Esophagus squamous epithelium (tissue), 5 donors: ENCODE results near the gene OSBPL9. TPM values are rescaled to one million over a fixed set of nuclear protein-coding genes. Genes with fewer than 3 reads are reported as not detected.

Source experiments
- DNase-seq: peaks from one replicate; lab custom pipeline; 2025; lab: John Stamatoyannopoulos, UW
- H3K27ac ChIP-seq, 4 donors: fragments of 200-600 bp; sonication (generic); one replicate each; pipeline ENCODE4 v1.5.1; 2016 to 2019; ENCODE audit warnings: mild to moderate bottlenecking in 1 of 4
- H3K27me3 ChIP-seq, 4 donors: fragments of 200-600 bp; sonication (generic); 1 replicate in 3 of 4; 2 replicates in 1 of 4; pipeline versions ENCODE4 v1.5.1 to v1.6.0; 2017 to 2021; ENCODE audit warnings: antibody characterized with exemption in 1 of 4
- H3K36me3 ChIP-seq, 3 donors: fragments of 200-600 bp; sonication (generic); one replicate each; pipeline ENCODE4 v1.5.1; 2016 to 2019
- H3K4me1 ChIP-seq, 3 donors: fragments of 200-600 bp; sonication (generic); one replicate each; pipeline ENCODE4 v1.5.1; 2017 to 2019
- H3K4me3 ChIP-seq, 4 donors: fragments of 200-600 bp; sonication (generic); 1 replicate in 3 of 4; 2 replicates in 1 of 4; pipeline ENCODE4 v1.5.1; 2016 to 2019; ENCODE audit warnings: mild to moderate bottlenecking in 2 of 4, moderate library complexity in 1 of 4
- H3K9me3 ChIP-seq, 3 donors: fragments of 200-600 bp; sonication (generic); one replicate each; pipeline ENCODE4 v1.5.1; 2016 to 2019
- CTCF ChIP-seq, 6 experiments: fragments of 450-650 bp in 4 of 6; fragments of 200-600 bp in 2 of 6; sonication (generic) in 2 of 6; IDR thresholded peaks; one replicate each; pipeline ENCODE4 v1.5.1; 2016 to 2019; ENCODE audit warnings: antibody characterized with exemption in 6 of 6, mild to moderate bottlenecking in 4 of 6, moderate library complexity in 4 of 6
- POLR2A ChIP-seq, 4 donors: fragments of 450-650 bp; IDR thresholded peaks; one replicate each; pipeline ENCODE4 v1.6.1; 2017; ENCODE audit warnings: antibody characterized with exemption in 4 of 4, mild to moderate bottlenecking in 4 of 4, moderate library complexity in 3 of 4
- WGBS, 2 donors: methylation state at CpG; one replicate each; pipeline ENCODE4 v1.1.5; 2018; 5-methylcytosine and 5-hydroxymethylcytosine counted together
- intact Hi-C: fragments of 100-400 bp; cut with DNase I; formaldehyde crosslinking; loops from one replicate; pipeline ENCODE4 v1.15.0; 2022
- total RNA-seq, 4 donors: library from RNA; depleted of rRNA; stranded (reverse); fragments of >200 nt; gene quantifications; one replicate each; pipeline ENCODE4 v1.1.0, GENCODE V29; 2016
- donor health status: DM: yes; HTN: yes; CAD: no.

Gene OSBPL9
- total RNA-seq, 4 donors from 2014 or later: 13.9 to 71.9 (median 37.4) TPM

DNA sequence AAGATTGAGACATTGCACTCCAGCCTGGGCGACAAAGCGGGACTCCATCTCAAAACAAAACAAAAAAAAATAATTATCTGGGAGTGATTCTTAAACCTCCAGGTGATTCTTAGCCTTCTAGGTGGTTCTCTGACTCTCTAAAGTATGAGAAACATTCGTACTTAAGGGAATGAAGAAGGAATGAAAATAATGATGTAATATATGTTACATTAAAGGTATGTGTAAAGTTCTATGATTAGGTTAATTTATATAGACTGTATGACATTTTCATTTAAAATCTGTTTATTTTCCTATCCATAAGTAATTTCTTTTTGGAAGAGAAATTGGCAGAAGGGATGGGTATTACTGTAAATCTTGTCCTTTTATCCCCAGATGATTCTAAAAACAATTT lies 34.7 kb downstream of the OSBPL9 start:
- Histone ChIP-seq H3K4me1 (peaks cover 0 to 60% (median 16%) of the 10 kb centered on the region in 3 donors), H3K9me3 (no peaks in the 10 kb centered on the region), H3K27me3 (no peaks in the 10 kb centered on the region), H3K4me3 (no peak overlapping the region), H3K36me3 (peaks cover 0 to 14% (median 0%) of the 10 kb centered on the region in 3 donors), H3K27ac (no peak overlapping the region)
- TF ChIP-seq POLR2A (IDR thresholded peaks at IDR 0.05) (no peak), CTCF (IDR thresholded peaks at IDR 0.05) (no peak)
- intact Hi-C loops: no loop called here
- 88 to 96% methylated on average over 3 of the region's 3 CpGs for WGBS, 2 donors
- DNase-seq: no peak

DNA sequence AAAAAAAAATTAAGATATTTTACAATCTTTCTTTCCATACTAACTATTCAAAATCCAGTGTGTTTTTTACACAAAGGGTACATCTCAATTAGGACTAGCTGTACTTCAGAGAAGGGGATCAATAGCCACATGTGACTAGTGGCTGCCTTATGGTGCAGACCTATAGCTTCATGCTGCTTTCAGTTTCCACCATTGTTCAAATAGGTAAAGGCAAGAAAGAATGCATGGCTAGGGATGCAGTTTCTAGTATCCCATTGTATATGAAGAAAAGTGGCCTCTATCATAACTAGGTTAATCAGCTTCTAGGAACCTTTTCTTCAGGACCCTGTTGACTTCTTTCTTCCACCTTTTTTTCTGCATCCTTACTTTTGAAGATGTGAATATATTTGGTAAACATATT lies 35.7 kb downstream of the OSBPL9 start:
- Histone ChIP-seq H3K27me3 (no peaks in the 10 kb centered on the region), H3K36me3 (peaks cover 0 to 14% (median 0%) of the 10 kb centered on the region in 3 donors), H3K9me3 (no peaks in the 10 kb centered on the region), H3K27ac (peak overlapping the region in 2 of 4 donors; percentile 9 to 23), H3K4me3 (no peak overlapping the region), H3K4me1 (peaks cover 0 to 60% (median 16%) of the 10 kb centered on the region in 3 donors)
- intact Hi-C loops: no loop called here
- DNase-seq: no peak
- TF ChIP-seq POLR2A (IDR thresholded peaks at IDR 0.05) (no peak), CTCF (IDR thresholded peaks at IDR 0.05) (no peak)

GRCh38 chr1:51653127-51653526 lies 36.2 kb downstream of the OSBPL9 start:
- Histone ChIP-seq H3K27me3 (no peaks in the 10 kb centered on the region), H3K4me1 (peaks cover 0 to 55% (median 15%) of the 10 kb centered on the region in 3 donors), H3K27ac (peak overlapping the region in 2 of 4 donors; percentile 9 to 23), H3K9me3 (no peaks in the 10 kb centered on the region), H3K36me3 (peaks cover 0 to 14% (median 0%) of the 10 kb centered on the region in 3 donors), H3K4me3 (no peak overlapping the region)
- intact Hi-C loops: no loop called here
- TF ChIP-seq POLR2A (IDR thresholded peaks at IDR 0.05) (no peak), CTCF (IDR thresholded peaks at IDR 0.05) (no peak)
- no peak for DNase-seq

- intact Hi-C loops: no loop called here
- no peaks in the 10 kb centered on the region for H3K9me3 ChIP-seq
- peaks cover 0 to 46% (median 10%) of the 10 kb centered on the region in 3 donors for H3K4me1 ChIP-seq
- H3K27me3 ChIP-seq: no peaks in the 10 kb centered on the region
- no peak for TF ChIP-seq CTCF (IDR thresholded peaks at IDR 0.05)
- no peak for TF ChIP-seq POLR2A (IDR thresholded peaks at IDR 0.05)
- H3K4me3 ChIP-seq: no peak overlapping the region
- peak overlapping the region in 1 of 4 donors; percentile 23 for H3K27ac ChIP-seq
- DNase-seq: no peak
- 45 to 67% methylated on average over 1 of the region's 1 CpG for WGBS, 2 donors
- H3K36me3 ChIP-seq: peaks cover 0 to 14% (median 0%) of the 10 kb centered on the region in 3 donors
Measured at GRCh38 chr1:51654000-51654399, 37.1 kb downstream of the OSBPL9 start.

GRCh38 chr1:51656374-51656773 lies 39.5 kb downstream of the OSBPL9 start:
- no peaks in the 10 kb centered on the region for H3K27me3 ChIP-seq
- H3K27ac ChIP-seq: no peak overlapping the region
- DNase-seq: no peak
- H3K9me3 ChIP-seq: no peaks in the 10 kb centered on the region
- TF ChIP-seq POLR2A (IDR thresholded peaks at IDR 0.05): no peak
- no peak for TF ChIP-seq CTCF (IDR thresholded peaks at IDR 0.05)
- intact Hi-C loops: no loop called here
- H3K4me1 ChIP-seq: peaks cover 7 to 34% (median 10%) of the 10 kb centered on the region in 3 donors
- peaks cover 0 to 14% (median 0%) of the 10 kb centered on the region in 3 donors for H3K36me3 ChIP-seq
- 91 to 99% methylated on average over 4 of the region's 4 CpGs for WGBS, 2 donors
- H3K4me3 ChIP-seq: no peak overlapping the region
